Measurements from ENCODE around the gene PLAC8L1.

The PLAC8L1 gene

GRCh38 chr5:146076455-146076854 is 28.9 kb downstream of the PLAC8L1 start:
- no peak for TF ChIP-seq CTCF (IDR thresholded peaks at IDR 0.05; ENCODE audit: poor library complexity, severe bottlenecking)
- Histone ChIP-seq H3K9me3 (ENCODE audit: severe bottlenecking) (no peaks in the 10 kb centered on the region), H3K27me3 (ENCODE audit: insufficient read depth, poor library complexity, severe bottlenecking) (no peaks in the 10 kb centered on the region), H3K27ac (ENCODE audit: poor library complexity, severe bottlenecking) (no peak overlapping the region), H3K36me3 (ENCODE audit: low read depth) (no peaks in the 10 kb centered on the region), H3K4me3 (ENCODE audit: severe bottlenecking) (no peak overlapping the region), H3K4me1 (ENCODE audit: insufficient read depth, poor library complexity, severe bottlenecking) (peaks cover 6% of the 10 kb centered on the region)
- DNase-seq (ENCODE audit: low spot score): no peak
- no peak for ATAC-seq (ENCODE audit: low read depth)

GRCh38 chr5:146076028-146076427 is 29.3 kb downstream of the PLAC8L1 start:
- Histone ChIP-seq H3K4me1 (ENCODE audit: insufficient read depth, poor library complexity, severe bottlenecking) (peaks cover 6% of the 10 kb centered on the region), H3K27ac (ENCODE audit: poor library complexity, severe bottlenecking) (no peak overlapping the region), H3K4me3 (ENCODE audit: severe bottlenecking) (no peak overlapping the region), H3K27me3 (ENCODE audit: insufficient read depth, poor library complexity, severe bottlenecking) (no peaks in the 10 kb centered on the region), H3K9me3 (ENCODE audit: severe bottlenecking) (no peaks in the 10 kb centered on the region), H3K36me3 (ENCODE audit: low read depth) (no peaks in the 10 kb centered on the region)
- DNase-seq (ENCODE audit: low spot score): no peak
- no peak for TF ChIP-seq CTCF (IDR thresholded peaks at IDR 0.05; ENCODE audit: poor library complexity, severe bottlenecking)
- no peak for ATAC-seq (ENCODE audit: low read depth)

GRCh38 chr5:146073239-146073900 is 32.0 kb downstream of the PLAC8L1 start:
- Histone ChIP-seq H3K27me3 (ENCODE audit: insufficient read depth, poor library complexity, severe bottlenecking) (no peaks in the 10 kb centered on the region), H3K4me3 (ENCODE audit: severe bottlenecking) (no peak overlapping the region), H3K27ac (ENCODE audit: poor library complexity, severe bottlenecking) (no peak overlapping the region), H3K4me1 (ENCODE audit: insufficient read depth, poor library complexity, severe bottlenecking) (peaks cover 6% of the 10 kb centered on the region), H3K36me3 (ENCODE audit: low read depth) (no peaks in the 10 kb centered on the region), H3K9me3 (ENCODE audit: severe bottlenecking) (no peaks in the 10 kb centered on the region)
- DNase-seq (ENCODE audit: low spot score) (no peak), ATAC-seq (ENCODE audit: low read depth) (no peak)
- no peak for TF ChIP-seq CTCF (IDR thresholded peaks at IDR 0.05; ENCODE audit: poor library complexity, severe bottlenecking)

GRCh38 chr5:146072595-146072994 is 32.8 kb downstream of the PLAC8L1 start:
- H3K4me1 ChIP-seq (ENCODE audit: insufficient read depth, poor library complexity, severe bottlenecking): peaks cover 6% of the 10 kb centered on the region
- H3K36me3 ChIP-seq (ENCODE audit: low read depth): no peaks in the 10 kb centered on the region
- no peak for TF ChIP-seq CTCF (IDR thresholded peaks at IDR 0.05; ENCODE audit: poor library complexity, severe bottlenecking)
- no peaks in the 10 kb centered on the region for H3K9me3 ChIP-seq (ENCODE audit: severe bottlenecking)
- no peak overlapping the region for H3K4me3 ChIP-seq (ENCODE audit: severe bottlenecking)
- no peak for DNase-seq (ENCODE audit: low spot score)
- H3K27me3 ChIP-seq (ENCODE audit: insufficient read depth, poor library complexity, severe bottlenecking): no peaks in the 10 kb centered on the region
- no peak for ATAC-seq (ENCODE audit: low read depth)
- no peak overlapping the region for H3K27ac ChIP-seq (ENCODE audit: poor library complexity, severe bottlenecking)

- no peaks in the 10 kb centered on the region for H3K9me3 ChIP-seq (ENCODE audit: severe bottlenecking)
- H3K27me3 ChIP-seq (ENCODE audit: insufficient read depth, poor library complexity, severe bottlenecking): no peaks in the 10 kb centered on the region
- no peak for TF ChIP-seq CTCF (IDR thresholded peaks at IDR 0.05; ENCODE audit: poor library complexity, severe bottlenecking)
- H3K27ac ChIP-seq (ENCODE audit: poor library complexity, severe bottlenecking): no peak overlapping the region
- H3K4me3 ChIP-seq (ENCODE audit: severe bottlenecking): no peak overlapping the region
- H3K36me3 ChIP-seq (ENCODE audit: low read depth): no peaks in the 10 kb centered on the region
- DNase-seq (ENCODE audit: low spot score) (no peak), ATAC-seq (ENCODE audit: low read depth) (no peak)
- peaks cover 6% of the 10 kb centered on the region for H3K4me1 ChIP-seq (ENCODE audit: insufficient read depth, poor library complexity, severe bottlenecking)
These were observed 34.2 kb downstream of the PLAC8L1 start for GRCh38 chr5:146071171-146071570.
